Measurements from ENCODE around the gene OR4X2. TPM values are rescaled to one million over a fixed set of nuclear protein-coding genes. Genes with fewer than 3 reads are reported as not detected.
"Not testable (repeated sequence)": the region's sequence is repeated elsewhere in the genome, so short reads cannot be mapped to it uniquely, and the experiment has no call there.

Gene OR4X2, protein sequence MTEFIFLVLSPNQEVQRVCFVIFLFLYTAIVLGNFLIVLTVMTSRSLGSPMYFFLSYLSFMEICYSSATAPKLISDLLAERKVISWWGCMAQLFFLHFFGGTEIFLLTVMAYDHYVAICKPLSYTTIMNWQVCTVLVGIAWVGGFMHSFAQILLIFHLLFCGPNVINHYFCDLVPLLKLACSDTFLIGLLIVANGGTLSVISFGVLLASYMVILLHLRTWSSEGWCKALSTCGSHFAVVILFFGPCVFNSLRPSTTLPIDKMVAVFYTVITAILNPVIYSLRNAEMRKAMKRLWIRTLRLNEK
- total RNA-seq: not detected in 2 replicates
- long read RNA-seq: 0 reads

DNA sequence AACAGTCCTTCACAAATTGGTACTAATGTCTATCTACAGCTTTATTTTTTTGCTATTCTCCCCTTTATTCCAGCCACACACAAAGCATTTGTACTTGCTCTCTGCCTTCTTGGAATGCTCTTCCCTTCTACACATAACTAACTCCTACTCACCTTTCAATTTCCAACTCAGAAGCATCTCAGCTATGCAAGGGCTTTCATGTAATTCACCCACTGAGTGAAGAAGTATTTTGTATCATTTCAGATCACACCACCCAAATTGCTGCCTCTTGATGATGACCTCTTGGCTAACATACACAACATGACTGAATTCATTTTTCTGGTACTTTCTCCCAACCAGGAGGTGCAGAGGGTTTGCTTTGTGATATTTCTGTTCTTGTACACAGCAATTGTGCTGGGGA, at the start of gene OR4X2:
Gene OR4X2, plus strand, starts transcription at position 301 of the 400 bp plus-strand sequence. Its CDS starts 0 bp downstream, at position 301.
- Mint-ChIP-seq H3K27ac (no peak within 1 kb of the TSS), H3K36me3 (ENCODE audit: insufficient read depth) (peaks cover 2% of the 10 kb centered on the region), H3K9me3 (ENCODE audit: low read depth) (peaks cover 48% of the 10 kb centered on the region), H3K4me1 (ENCODE audit: low read depth) (no peaks in the 10 kb centered on the region), H3K4me3 (ENCODE audit: low read depth) (no peak within 1 kb of the TSS), H3K27me3 (no peaks in the 10 kb centered on the region)
- no peak for DNase-seq (ENCODE audit: low spot score, unreplicated experiment)
- TF ChIP-seq, protein P1, sequence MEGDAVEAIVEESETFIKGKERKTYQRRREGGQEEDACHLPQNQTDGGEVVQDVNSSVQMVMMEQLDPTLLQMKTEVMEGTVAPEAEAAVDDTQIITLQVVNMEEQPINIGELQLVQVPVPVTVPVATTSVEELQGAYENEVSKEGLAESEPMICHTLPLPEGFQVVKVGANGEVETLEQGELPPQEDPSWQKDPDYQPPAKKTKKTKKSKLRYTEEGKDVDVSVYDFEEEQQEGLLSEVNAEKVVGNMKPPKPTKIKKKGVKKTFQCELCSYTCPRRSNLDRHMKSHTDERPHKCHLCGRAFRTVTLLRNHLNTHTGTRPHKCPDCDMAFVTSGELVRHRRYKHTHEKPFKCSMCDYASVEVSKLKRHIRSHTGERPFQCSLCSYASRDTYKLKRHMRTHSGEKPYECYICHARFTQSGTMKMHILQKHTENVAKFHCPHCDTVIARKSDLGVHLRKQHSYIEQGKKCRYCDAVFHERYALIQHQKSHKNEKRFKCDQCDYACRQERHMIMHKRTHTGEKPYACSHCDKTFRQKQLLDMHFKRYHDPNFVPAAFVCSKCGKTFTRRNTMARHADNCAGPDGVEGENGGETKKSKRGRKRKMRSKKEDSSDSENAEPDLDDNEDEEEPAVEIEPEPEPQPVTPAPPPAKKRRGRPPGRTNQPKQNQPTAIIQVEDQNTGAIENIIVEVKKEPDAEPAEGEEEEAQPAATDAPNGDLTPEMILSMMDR (IDR thresholded peaks at IDR 0.05; ENCODE audit: unreplicated experiment): no peak

DNA sequence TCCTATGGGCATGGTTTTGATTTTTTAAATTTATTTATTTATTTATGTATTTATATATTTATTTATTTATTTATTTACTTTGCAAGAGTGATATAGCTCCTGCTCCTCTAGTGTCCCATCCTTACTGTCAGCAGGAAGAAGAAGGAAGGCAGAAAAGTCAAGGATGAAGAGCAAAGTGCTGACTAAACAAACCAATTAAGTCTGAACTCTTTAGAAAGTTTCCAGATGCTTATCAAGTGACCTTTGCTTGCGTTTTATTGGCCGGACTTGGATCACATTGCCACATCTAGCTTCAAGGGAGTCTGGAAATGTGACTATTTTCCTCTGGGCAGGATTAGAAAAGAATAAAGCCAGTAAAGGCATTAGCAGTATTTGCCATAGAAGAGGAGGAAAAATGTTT, 37.0 kb upstream of the OR4X2 start:
- Mint-ChIP-seq H3K4me3 (ENCODE audit: low read depth) (no peak overlapping the region), H3K4me1 (ENCODE audit: low read depth) (no peaks in the 10 kb centered on the region), H3K27ac (no peak overlapping the region), H3K27me3 (no peaks in the 10 kb centered on the region), H3K9me3 (ENCODE audit: low read depth) (peaks cover 14% of the 10 kb centered on the region), H3K36me3 (ENCODE audit: insufficient read depth) (no peaks in the 10 kb centered on the region)
- TF ChIP-seq, protein P1 (IDR thresholded peaks at IDR 0.05; ENCODE audit: unreplicated experiment): no peak
- DNase-seq (ENCODE audit: low spot score, unreplicated experiment): no peak

DNA sequence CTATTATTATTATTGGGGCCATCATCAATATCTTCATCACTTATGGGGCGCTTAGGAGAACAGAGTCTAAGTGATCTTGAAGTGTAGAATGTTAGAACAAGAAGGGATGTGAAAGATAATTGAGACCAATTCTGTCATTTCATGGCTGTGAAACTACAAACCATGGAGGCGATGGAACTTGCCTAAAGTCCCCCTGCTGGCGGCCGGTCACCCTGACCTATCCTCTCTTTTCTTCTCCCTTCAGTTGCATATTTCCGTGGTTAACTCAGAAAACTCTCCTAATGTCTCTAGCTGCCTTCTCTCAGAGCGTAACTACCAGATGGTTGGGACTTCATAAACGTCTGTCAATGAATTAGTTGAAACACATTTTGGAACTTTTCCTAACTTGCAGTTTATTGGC, 34.9 kb upstream of the OR4X2 start:
- Mint-ChIP-seq H3K27me3 (no peaks in the 10 kb centered on the region), H3K9me3 (ENCODE audit: low read depth) (peaks cover 13% of the 10 kb centered on the region), H3K36me3 (ENCODE audit: insufficient read depth) (no peaks in the 10 kb centered on the region), H3K4me3 (ENCODE audit: low read depth) (no peak overlapping the region), H3K27ac (no peak overlapping the region), H3K4me1 (ENCODE audit: low read depth) (no peaks in the 10 kb centered on the region)
- TF ChIP-seq, protein P1 (IDR thresholded peaks at IDR 0.05; ENCODE audit: unreplicated experiment): no peak
- no peak for DNase-seq (ENCODE audit: low spot score, unreplicated experiment)

DNA sequence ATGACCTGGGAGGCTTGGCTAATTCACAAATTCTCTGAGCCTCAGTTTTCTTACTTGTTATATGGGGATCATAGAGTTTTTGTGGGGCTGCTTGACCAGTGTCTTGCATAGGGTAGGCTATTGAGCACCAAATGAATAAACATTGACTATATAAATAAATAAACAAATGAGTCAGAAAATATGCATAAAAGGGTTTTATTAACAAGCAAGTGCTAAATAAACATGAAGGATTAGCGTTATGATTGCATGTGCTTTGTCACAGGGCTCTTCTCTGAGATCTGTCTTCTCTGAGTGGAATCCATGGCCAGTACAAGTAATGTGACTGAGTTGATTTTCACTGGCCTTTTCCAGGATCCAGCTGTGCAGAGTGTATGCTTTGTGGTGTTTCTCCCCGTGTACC, 28.4 kb upstream of the OR4X2 start, which contains the start of gene OR4B1:
Gene OR4B1, plus strand, starts transcription at position 301 of the 400 bp plus-strand sequence. Its CDS starts 0 bp downstream, at position 301.
- TF ChIP-seq, protein P1 (IDR thresholded peaks at IDR 0.05; ENCODE audit: unreplicated experiment): no peak
- no peaks in the 10 kb centered on the region for H3K27me3 Mint-ChIP-seq
- DNase-seq (ENCODE audit: low spot score, unreplicated experiment): no peak
- H3K4me3 Mint-ChIP-seq (ENCODE audit: low read depth): no peak within 1 kb of the TSS
- no peaks in the 10 kb centered on the region for H3K36me3 Mint-ChIP-seq (ENCODE audit: insufficient read depth)
- H3K9me3 Mint-ChIP-seq (ENCODE audit: low read depth): peaks cover 27% of the 10 kb centered on the region
- no peaks in the 10 kb centered on the region for H3K4me1 Mint-ChIP-seq (ENCODE audit: low read depth)
- no peak within 1 kb of the TSS for H3K27ac Mint-ChIP-seq

DNA sequence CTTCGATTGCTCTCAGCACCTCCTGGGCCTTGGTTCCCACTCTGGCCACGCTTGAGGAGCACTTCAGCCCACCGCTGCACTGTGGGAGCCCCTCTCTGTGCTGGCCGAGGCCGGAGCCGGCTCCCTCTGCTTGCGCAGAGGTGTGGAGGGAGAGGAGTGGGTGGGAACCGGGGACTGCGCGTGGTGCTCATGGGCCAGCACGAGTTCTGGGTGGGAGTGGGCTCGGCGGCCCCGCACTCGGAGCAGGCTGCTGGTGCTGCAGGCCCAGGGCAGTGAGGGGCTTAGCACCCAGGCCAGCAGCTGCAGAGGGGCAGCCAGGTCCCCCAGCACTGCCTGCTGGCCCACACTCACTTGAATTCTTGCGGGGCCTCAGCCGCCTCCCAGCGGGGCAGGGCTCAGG, 16.1 kb upstream of the OR4X2 start:
- Mint-ChIP-seq H3K9me3 (ENCODE audit: low read depth) (peaks cover 32% of the 10 kb centered on the region), H3K27ac (no peak overlapping the region)

DNA sequence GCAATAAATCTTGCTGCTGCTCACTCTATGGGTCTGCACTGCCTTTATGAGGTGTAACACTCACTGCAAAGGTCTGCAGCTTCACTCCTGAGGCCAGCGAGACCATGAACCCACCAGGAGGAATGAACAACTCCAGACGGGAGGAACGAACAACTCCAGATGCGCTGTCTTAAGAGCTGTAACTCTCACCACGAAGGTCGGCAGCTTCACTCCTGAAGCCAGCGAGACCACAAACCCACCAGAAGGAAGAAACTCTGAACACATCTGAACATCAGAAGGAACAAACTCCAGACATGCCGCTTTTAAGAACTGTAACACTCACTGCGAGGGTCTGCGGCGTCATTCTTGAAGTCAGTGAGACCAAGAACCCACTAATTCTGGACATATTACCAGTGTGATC, 14.8 kb upstream of the OR4X2 start:
- not testable (repeated sequence) for H3K4me1 Mint-ChIP-seq (ENCODE audit: low read depth); H3K27ac Mint-ChIP-seq; H3K27me3 Mint-ChIP-seq; DNase-seq (ENCODE audit: low spot score, unreplicated experiment); H3K36me3 Mint-ChIP-seq (ENCODE audit: insufficient read depth); H3K4me3 Mint-ChIP-seq (ENCODE audit: low read depth)
- H3K9me3 Mint-ChIP-seq (ENCODE audit: low read depth): peaks cover 36% of the 10 kb centered on the region

More for the DNA sequence above, 16.1 kb upstream of the OR4X2 start:
- Mint-ChIP-seq H3K4me3 (ENCODE audit: low read depth) (no peak overlapping the region), H3K36me3 (ENCODE audit: insufficient read depth) (peaks cover 2% of the 10 kb centered on the region), H3K4me1 (ENCODE audit: low read depth) (no peaks in the 10 kb centered on the region), H3K27me3 (no peaks in the 10 kb centered on the region)
- no peak for DNase-seq (ENCODE audit: low spot score, unreplicated experiment)
- TF ChIP-seq, protein P1 (IDR thresholded peaks at IDR 0.05; ENCODE audit: unreplicated experiment): no peak

Data from progenitor cell of endocrine pancreas (in vitro differentiated cells).